ENCODE data around the gene MINDY2.
A peak's percentile ranks its signal among the peaks of the same experiment; 100 is the strongest.
"Not testable (repeated sequence)": the region's sequence is repeated elsewhere in the genome, so short reads cannot be mapped to it uniquely, and the experiment has no call there.

MINDY2 gene

DNA sequence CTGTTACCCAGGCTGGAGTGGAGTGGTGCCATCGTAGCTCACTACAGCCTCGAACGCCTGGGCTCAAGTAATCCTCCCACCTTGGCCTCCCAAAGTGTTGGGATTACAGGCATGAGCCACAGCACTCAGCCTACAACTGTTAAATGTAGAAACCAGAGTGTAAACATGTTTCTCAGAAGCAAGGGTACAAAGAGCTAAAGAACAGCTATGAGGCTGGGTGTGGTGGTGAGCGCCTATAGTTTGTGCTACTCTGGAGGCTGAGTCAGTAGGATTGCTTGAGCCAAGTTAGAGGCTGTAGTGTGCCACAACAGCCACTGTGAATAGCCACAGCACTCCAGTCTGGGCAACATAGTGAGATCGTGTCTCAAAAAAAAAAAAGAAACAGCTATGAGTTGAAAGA is 4.8 kb upstream of the MINDY2 start:
- no peak overlapping the region for H3K4me3 ChIP-seq (replicated peaks; ENCODE audit: low read depth, low read length)
- no peaks in the 10 kb centered on the region for H3K27me3 ChIP-seq (replicated peaks; ENCODE audit: control insufficient read depth, insufficient read depth, low read length)
- no peaks in the 10 kb centered on the region for H3K36me3 ChIP-seq (ENCODE audit: control insufficient read depth, insufficient read depth, low read length)
- DNase-seq (ENCODE audit: extremely low read depth, insufficient read length): no peak
- TF ChIP-seq, protein P1, sequence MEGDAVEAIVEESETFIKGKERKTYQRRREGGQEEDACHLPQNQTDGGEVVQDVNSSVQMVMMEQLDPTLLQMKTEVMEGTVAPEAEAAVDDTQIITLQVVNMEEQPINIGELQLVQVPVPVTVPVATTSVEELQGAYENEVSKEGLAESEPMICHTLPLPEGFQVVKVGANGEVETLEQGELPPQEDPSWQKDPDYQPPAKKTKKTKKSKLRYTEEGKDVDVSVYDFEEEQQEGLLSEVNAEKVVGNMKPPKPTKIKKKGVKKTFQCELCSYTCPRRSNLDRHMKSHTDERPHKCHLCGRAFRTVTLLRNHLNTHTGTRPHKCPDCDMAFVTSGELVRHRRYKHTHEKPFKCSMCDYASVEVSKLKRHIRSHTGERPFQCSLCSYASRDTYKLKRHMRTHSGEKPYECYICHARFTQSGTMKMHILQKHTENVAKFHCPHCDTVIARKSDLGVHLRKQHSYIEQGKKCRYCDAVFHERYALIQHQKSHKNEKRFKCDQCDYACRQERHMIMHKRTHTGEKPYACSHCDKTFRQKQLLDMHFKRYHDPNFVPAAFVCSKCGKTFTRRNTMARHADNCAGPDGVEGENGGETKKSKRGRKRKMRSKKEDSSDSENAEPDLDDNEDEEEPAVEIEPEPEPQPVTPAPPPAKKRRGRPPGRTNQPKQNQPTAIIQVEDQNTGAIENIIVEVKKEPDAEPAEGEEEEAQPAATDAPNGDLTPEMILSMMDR (IDR thresholded peaks at IDR 0.05; ENCODE audit: insufficient read depth, low read length, poor library complexity, severe bottlenecking): no peak

DNA sequence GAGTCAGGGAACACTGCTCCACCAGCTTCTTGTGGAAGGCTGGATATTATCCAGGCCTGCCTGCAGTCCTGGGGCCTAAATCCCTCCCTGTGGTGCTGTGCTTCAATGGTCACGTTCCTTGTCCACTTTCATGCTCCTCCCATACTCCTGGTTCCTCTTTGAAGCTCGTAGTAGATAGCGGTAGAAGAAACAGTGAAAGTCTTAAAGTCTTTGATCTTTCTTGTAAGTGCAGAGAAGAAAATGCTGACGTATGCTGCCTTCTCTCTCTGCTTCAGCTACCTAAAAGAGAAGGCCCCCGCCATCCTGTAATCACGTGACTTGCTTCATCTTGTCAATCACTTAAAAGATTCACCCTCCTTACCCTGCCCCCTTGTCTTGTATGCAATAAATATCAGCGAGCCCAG is 2.5 kb upstream of the MINDY2 start:
- not testable (repeated sequence) for H3K36me3 ChIP-seq (ENCODE audit: control insufficient read depth, insufficient read depth, low read length); DNase-seq (ENCODE audit: extremely low read depth, insufficient read length); H3K27me3 ChIP-seq (replicated peaks; ENCODE audit: control insufficient read depth, insufficient read depth, low read length); H3K4me3 ChIP-seq (replicated peaks; ENCODE audit: low read depth, low read length)

DNA sequence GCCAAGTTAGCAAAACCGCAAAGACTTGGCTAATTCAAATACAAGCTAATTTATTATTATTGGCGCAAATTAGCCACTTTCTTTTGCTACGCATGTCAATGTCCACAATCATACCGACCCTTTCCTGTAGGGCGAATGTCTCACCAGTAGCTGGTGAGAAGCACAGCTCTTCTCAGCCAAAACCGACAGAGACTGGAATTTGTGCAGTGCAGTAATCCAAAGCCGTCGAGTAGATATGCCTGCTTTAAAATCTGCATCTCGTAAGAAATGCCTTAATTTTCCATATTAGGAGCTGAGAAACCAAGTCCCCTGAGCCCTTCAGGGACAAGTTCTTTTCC is 614 bp upstream of the MINDY2 start:
- TF ChIP-seq, protein P1 (IDR thresholded peaks at IDR 0.05; ENCODE audit: insufficient read depth, low read length, poor library complexity, severe bottlenecking): no peak
- Histone ChIP-seq H3K36me3 (ENCODE audit: control insufficient read depth, insufficient read depth, low read length) (no peaks in the 10 kb centered on the region), H3K4me3 (replicated peaks; ENCODE audit: low read depth, low read length) (peak overlapping the region; percentile 93), H3K27me3 (replicated peaks; ENCODE audit: control insufficient read depth, insufficient read depth, low read length) (no peaks in the 10 kb centered on the region)
- no peak for DNase-seq (ENCODE audit: extremely low read depth, insufficient read length)

DNA sequence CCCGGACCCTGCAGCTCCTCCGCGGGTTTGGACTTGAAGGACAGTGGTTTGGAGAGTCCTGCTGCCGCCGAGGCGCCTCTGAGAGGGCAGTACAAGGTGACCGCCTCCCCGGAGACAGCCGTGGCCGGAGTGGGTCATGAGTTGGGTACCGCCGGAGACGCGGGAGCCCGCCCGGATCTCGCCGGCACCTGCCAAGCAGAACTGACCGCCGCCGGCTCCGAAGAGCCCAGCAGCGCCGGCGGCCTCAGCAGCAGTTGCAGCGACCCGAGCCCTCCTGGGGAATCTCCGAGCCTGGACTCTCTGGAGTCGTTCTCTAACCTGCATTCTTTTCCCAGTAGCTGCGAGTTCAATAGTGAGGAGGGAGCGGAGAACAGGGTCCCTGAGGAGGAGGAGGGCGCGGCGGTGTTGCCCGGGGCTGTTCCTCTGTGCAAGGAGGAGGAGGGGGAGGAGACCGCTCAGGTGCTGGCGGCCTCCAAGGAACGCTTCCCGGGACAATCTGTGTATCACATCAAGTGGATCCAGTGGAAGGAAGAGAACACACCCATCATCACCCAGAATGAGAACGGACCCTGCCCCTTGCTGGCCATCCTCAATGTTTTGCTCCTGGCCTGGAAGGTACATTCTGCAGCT is 634 bp downstream of the MINDY2 start:
- H3K4me3 ChIP-seq (replicated peaks; ENCODE audit: low read depth, low read length): peak overlapping the region; percentile 93
- no peaks in the 10 kb centered on the region for H3K27me3 ChIP-seq (replicated peaks; ENCODE audit: control insufficient read depth, insufficient read depth, low read length)
- no peaks in the 10 kb centered on the region for H3K36me3 ChIP-seq (ENCODE audit: control insufficient read depth, insufficient read depth, low read length)
- no peak for DNase-seq (ENCODE audit: extremely low read depth, insufficient read length)
- TF ChIP-seq, protein P1 (IDR thresholded peaks at IDR 0.05; ENCODE audit: insufficient read depth, low read length, poor library complexity, severe bottlenecking): no peak

DNA sequence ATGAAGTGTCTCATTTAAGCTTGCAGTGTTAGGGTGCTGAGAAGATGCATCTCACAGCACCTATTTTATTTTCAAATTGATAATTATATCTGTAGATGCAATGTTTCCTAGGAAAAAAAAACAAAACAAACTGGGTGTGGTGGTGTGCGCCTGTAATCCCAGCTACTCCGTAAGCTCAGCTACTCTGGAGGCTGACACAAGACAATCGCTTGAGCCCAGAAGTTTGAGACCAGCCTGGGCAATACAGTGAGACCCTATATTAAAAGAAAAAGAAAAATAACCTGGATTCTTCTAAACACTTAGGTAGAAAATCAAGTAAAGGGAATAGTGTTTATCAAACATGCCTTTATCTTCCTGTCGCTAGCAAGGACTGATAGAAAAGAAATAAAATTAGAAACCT is 1.9 kb downstream of the MINDY2 start:
- no peak for DNase-seq (ENCODE audit: extremely low read depth, insufficient read length)
- TF ChIP-seq, protein P1 (IDR thresholded peaks at IDR 0.05; ENCODE audit: insufficient read depth, low read length, poor library complexity, severe bottlenecking): no peak
- H3K36me3 ChIP-seq (ENCODE audit: control insufficient read depth, insufficient read depth, low read length): no peaks in the 10 kb centered on the region
- H3K27me3 ChIP-seq (replicated peaks; ENCODE audit: control insufficient read depth, insufficient read depth, low read length): no peaks in the 10 kb centered on the region
- H3K4me3 ChIP-seq (replicated peaks; ENCODE audit: low read depth, low read length): peak overlapping the region; percentile 93

DNA sequence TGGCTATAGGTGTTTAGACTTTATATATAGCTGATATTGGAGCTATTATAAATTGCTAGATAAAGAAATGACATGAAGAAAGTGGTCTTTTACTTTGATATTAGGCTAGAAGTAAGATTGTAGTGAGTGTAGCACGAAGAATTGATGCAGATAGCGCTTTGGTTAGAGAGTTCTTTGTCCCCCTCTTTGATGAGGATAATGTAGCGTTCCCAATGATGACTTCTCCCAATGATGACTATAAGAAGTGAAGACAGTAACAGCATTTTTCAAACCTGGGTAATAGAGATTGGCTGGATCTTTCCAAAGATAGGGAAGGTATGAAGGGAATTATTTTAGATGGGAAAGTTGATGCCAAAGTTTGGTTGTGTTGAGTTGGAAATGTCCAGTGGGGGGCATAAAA is 4.3 kb downstream of the MINDY2 start:
- Histone ChIP-seq H3K27me3 (replicated peaks; ENCODE audit: control insufficient read depth, insufficient read depth, low read length) (no peaks in the 10 kb centered on the region), H3K36me3 (ENCODE audit: control insufficient read depth, insufficient read depth, low read length) (no peaks in the 10 kb centered on the region), H3K4me3 (replicated peaks; ENCODE audit: low read depth, low read length) (no peak overlapping the region)
- no peak for DNase-seq (ENCODE audit: extremely low read depth, insufficient read length)
- TF ChIP-seq, protein P1 (IDR thresholded peaks at IDR 0.05; ENCODE audit: insufficient read depth, low read length, poor library complexity, severe bottlenecking): no peak

Measured in GM06990 (cell line).